Skeletal muscle satellite cell (primary cell): ENCODE measurements around the gene PRDM13.
A peak's percentile ranks its signal among the peaks of the same experiment; 100 is the strongest.
"Not testable (repeated sequence)": the region's sequence is repeated elsewhere in the genome, so short reads cannot be mapped to it uniquely, and the experiment has no call there.

Experiments
- H3K27me3 ChIP-seq: 2 replicates; pipeline ENCODE4 v1.7.0; 2013; ENCODE audit warnings: low read length; ENCODE audit not compliant: control insufficient read depth, insufficient read depth
- H3K36me3 ChIP-seq: 2 replicates; pipeline ENCODE4 v1.7.0; 2013; ENCODE audit warnings: mild to moderate bottlenecking, control low read depth, low read length; ENCODE audit not compliant: insufficient read depth
- H3K4me1 ChIP-seq: 2 replicates; pipeline ENCODE4 v1.7.0; 2013; ENCODE audit warnings: low read length; ENCODE audit not compliant: control insufficient read depth, insufficient read depth
- H3K4me2 ChIP-seq: 2 replicates; pipeline ENCODE4 v1.7.0; 2013; ENCODE audit warnings: mild to moderate bottlenecking, low read length
- H3K4me3 ChIP-seq: 2 replicates; pipeline ENCODE4 v1.7.0; 2013; ENCODE audit warnings: low read length
- H3K9ac ChIP-seq: 2 replicates; pipeline ENCODE4 v1.7.0; 2013; ENCODE audit warnings: mild to moderate bottlenecking, low read depth, low read length, moderate library complexity
- H3K9me3 ChIP-seq: replicated peaks from 2 replicates; pipeline ENCODE4 v1.7.0; 2013; ENCODE audit warnings: mild to moderate bottlenecking, control low read depth, low read length

Gene PRDM13

DNA sequence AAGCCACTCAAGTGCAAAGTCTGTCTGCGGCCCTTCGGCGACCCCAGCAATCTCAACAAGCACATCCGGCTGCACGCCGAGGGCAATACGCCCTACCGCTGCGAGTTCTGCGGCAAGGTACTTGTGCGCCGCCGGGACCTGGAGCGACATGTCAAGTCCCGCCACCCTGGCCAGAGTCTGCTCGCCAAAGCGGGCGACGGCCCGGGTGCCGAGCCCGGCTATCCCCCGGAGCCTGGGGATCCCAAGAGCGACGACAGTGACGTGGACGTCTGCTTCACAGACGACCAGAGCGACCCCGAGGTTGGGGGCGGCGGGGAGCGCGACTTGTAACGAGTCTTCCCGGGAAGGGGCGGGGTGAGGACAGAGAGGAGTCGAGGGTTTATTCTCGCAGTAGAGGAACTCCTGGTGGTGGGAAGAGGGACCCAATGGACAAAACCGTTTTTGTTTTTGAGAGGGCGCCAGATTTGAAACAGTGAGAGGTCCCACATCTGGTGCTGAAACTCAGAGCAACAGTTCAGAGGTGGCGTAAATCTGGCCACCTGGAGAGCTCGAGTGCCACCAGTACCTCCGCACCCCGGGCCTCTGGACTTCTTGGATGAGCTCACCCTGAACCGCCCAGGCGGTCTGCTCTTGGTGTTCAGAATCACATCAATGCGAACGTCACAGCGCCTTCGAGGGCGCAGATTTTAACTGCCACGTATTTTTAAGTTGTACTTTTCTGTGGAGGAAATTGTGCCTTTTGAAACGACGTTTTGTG, 8.0 kb downstream of the PRDM13 start:
- Histone ChIP-seq H3K9ac (no peak overlapping the region), H3K4me1 (peaks cover 15% of the 10 kb centered on the region), H3K4me3 (peak overlapping the region; percentile 64), H3K9me3 (no peaks in the 10 kb centered on the region), H3K27me3 (peaks cover 96% of the 10 kb centered on the region), H3K4me2 (peak overlapping the region; percentile 75), H3K36me3 (no peaks in the 10 kb centered on the region)

DNA sequence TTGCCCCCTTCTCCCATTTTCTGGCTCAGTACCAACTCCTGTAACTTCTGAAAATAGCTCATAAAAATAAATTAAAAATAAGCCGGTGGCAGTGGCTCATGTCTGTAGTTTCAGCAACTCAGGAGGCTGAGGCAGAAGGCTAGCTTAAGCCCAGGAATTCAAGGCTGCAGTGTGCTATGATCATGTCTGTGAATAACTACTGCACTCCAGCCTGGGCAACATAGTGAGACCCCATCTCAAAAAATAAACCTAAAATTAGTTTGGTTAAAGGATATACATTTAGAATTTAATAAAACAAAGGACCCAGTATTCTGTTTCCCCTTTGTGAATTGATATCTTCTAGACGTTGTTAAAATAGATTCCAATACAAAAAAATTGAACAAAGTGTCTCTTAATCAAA, 10.5 kb downstream of the PRDM13 start:
- Histone ChIP-seq H3K4me2 (no peak overlapping the region), H3K4me1 (peaks cover 15% of the 10 kb centered on the region), H3K9me3 (no peaks in the 10 kb centered on the region), H3K27me3 (peaks cover 92% of the 10 kb centered on the region), H3K36me3 (no peaks in the 10 kb centered on the region), H3K9ac (no peak overlapping the region), H3K4me3 (no peak overlapping the region)

DNA sequence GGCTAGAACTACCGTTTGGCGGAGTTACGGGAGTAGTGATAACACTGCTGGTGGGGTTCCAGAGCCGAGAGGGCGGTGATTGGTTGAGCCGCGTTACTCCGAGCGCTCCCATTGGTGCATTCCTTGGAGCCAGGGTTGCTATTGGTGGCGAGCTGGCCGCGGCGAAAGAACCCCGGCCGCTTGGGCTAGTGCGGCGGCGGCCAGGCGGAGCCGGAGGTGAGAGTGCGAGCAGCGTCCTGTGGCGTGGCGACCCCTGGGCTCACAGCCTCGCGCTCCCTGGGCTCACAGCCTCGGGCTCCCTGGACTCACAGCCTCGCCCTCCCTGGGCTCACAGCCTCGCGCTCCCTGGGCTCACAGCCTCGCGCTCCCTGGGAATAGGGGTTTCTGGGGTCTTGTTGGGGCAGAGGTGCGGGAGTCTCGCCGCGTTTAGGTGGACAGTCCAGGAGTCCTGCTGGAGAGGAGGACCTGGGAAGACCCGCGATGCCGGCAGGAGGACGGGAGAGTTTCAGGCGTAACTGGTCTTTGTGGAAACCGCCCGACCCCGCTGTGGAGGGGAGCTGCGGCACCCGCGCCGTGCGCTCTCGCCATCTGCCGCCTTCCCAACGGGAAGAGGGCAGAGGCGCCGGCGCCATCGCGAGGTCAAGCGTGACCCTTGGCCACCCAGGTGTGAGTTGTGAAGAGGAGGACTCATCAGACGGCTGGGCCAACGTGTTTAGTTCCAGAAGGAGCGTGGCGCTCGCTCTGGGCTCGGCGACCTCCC, 12.2 kb downstream of the PRDM13 start:
- peaks cover 9% of the 10 kb centered on the region for H3K4me1 ChIP-seq
- no peak overlapping the region for H3K4me3 ChIP-seq
- no peak overlapping the region for H3K9ac ChIP-seq
- H3K27me3 ChIP-seq: peaks cover 93% of the 10 kb centered on the region
- H3K9me3 ChIP-seq: no peaks in the 10 kb centered on the region
- H3K4me2 ChIP-seq: no peak overlapping the region
- H3K36me3 ChIP-seq: no peaks in the 10 kb centered on the region

DNA sequence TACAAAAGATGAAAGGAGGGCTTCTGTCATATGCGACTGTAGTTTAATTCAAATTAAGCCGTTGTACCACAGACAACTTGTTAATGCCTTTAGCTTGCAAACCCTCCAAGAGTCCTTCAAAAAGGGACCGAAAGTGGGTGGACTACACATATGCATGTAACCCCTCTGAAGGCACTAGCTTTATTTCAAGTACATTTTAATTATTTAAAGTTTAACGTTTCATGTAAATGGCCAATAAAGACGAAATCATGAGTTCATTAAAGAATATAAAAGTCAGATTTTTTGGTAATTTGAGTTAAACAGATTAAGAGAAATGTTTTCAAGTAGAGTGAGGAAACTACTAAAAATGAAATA, 12.8 kb downstream of the PRDM13 start:
- Histone ChIP-seq H3K36me3 (no peaks in the 10 kb centered on the region), H3K9me3 (no peaks in the 10 kb centered on the region), H3K9ac (no peak overlapping the region), H3K4me2 (no peak overlapping the region), H3K4me1 (peaks cover 4% of the 10 kb centered on the region), H3K27me3 (peaks cover 90% of the 10 kb centered on the region), H3K4me3 (no peak overlapping the region)

DNA sequence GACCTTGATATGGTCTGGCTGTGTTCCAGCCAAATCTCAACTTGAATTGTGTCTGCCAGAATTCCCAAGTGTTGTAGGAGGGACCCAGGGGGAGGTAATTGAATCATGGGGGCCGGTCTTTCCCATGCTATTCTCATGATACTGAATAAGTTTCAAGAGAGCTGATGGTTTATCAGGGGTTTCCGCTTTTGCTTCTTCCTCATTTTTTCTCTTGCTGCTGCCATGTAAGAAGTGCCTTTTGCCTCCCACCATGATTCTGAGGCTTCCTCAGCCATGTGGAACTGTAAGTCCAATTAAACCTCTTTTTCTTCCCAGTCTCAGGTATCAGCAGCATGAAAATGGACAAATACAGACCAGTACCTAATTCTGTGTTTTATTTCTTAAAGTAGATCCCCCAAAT, 15.4 kb downstream of the PRDM13 start:
- not testable (repeated sequence) for H3K4me1 ChIP-seq, H3K9me3 ChIP-seq, H3K4me2 ChIP-seq, H3K9ac ChIP-seq, H3K4me3 ChIP-seq, H3K36me3 ChIP-seq
- H3K27me3 ChIP-seq: peaks cover 72% of the 10 kb centered on the region

DNA sequence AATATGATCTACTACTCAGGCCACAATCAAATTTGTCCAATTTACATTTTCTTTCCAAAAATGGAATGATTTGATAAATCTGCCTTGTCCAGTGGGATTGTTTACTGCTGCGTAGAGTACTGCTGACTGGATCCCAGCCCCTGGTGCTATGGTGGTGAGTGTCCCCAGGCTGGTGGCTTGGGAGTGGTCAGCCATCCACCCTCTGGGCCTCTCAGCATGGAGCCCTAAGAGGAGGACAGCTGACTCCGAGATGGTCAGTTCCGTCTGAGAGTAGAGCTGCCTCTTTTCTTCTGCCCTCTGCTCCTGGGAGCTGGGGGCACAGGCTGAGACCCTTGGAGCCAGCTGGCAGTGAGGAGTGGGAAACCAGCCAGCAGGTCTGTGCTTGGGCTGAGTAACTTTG, 22.7 kb downstream of the PRDM13 start:
- H3K4me2 ChIP-seq: no peak overlapping the region
- no peaks in the 10 kb centered on the region for H3K36me3 ChIP-seq
- H3K4me1 ChIP-seq: no peaks in the 10 kb centered on the region
- H3K9ac ChIP-seq: no peak overlapping the region
- H3K9me3 ChIP-seq: no peaks in the 10 kb centered on the region
- H3K4me3 ChIP-seq: no peak overlapping the region
- peaks cover 24% of the 10 kb centered on the region for H3K27me3 ChIP-seq

DNA sequence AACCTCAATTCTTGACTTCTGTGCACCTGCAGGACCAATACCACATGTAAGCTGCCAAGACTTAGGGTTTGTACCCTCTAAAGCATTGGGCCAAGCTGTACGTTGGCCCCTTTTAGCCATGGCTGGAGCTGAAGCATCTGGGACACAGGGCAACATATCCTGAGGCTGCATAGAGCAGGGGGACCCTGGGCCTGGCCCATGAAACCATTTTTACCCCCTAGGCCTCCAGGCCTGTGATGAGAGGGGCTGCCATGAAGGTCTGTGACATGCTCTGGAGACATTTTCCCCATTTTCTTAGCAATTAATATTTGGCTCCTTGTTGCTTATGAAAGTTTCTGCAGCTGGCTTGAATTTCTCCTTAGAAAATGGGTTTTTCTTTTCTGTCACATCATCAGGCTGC, 31.0 kb downstream of the PRDM13 start:
- Histone ChIP-seq H3K4me3 (no peak overlapping the region), H3K36me3 (no peaks in the 10 kb centered on the region), H3K9ac (no peak overlapping the region), H3K4me1 (no peaks in the 10 kb centered on the region), H3K27me3 (peaks cover 12% of the 10 kb centered on the region), H3K9me3 (no peaks in the 10 kb centered on the region), H3K4me2 (no peak overlapping the region)

DNA sequence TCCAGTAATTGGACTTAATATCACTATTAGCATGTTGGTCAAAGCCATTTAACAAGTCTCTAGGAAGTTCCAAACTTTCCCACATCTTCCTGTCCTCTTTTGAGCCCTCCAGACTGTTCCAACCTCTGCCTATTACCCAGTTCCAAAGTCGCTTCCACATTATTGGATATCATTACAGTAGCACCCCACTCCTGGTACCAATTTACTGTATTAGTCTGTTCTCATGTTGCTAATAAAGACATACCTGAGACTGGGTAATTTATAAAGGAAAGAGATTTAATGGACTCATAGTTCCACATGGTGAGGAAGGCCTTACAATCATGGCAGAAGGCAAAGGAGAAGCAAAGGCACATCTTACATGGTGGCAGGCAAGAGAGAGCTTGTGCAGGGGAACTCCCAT, 31.7 kb downstream of the PRDM13 start:
- H3K9me3 ChIP-seq, H3K4me1 ChIP-seq, H3K4me3 ChIP-seq, H3K27me3 ChIP-seq, H3K9ac ChIP-seq, H3K36me3 ChIP-seq, H3K4me2 ChIP-seq: not testable (repeated sequence)

DNA sequence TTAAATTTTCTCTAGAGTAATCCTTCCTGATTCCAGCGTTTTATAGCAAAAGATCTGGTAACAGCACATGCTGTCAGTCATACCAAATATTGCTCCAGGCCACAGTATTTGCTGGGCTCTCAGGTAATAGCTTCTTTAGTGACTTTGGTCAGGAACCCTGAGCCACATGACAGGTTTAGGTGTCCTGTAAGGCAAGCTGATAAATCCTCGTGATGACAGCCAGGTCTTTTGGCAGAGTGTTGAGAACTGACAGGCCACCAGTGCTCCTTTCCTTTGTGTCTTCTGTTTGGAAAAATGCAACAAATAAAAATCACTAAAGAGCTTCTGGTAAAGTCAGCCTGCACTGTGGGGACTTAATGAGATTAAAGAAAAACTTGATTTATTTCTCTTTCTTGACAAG, 34.6 kb downstream of the PRDM13 start:
- H3K27me3 ChIP-seq: peaks cover 9% of the 10 kb centered on the region
- no peaks in the 10 kb centered on the region for H3K9me3 ChIP-seq
- H3K4me2 ChIP-seq: no peak overlapping the region
- H3K9ac ChIP-seq: no peak overlapping the region
- no peaks in the 10 kb centered on the region for H3K36me3 ChIP-seq
- no peaks in the 10 kb centered on the region for H3K4me1 ChIP-seq
- H3K4me3 ChIP-seq: no peak overlapping the region

DNA sequence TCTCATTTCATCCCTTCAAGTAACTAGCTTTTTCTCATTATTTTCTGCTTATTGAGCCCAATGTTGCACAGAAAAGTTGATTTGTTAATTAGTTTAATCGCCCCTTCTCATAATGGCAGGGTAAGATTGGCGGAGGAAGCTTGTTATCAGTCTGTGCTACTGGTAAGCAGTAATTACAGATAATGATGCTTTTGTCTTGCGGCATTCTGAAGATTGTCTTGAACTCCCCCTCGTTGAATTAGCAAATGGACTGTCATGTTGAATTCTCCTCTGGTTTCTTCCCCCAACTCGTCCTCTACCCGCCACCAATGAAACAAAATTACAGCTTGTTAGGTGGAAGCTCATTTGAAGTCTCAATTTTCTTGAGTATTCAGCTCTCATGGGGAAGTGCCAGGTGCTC, 39.4 kb downstream of the PRDM13 start:
- no peaks in the 10 kb centered on the region for H3K36me3 ChIP-seq

DNA sequence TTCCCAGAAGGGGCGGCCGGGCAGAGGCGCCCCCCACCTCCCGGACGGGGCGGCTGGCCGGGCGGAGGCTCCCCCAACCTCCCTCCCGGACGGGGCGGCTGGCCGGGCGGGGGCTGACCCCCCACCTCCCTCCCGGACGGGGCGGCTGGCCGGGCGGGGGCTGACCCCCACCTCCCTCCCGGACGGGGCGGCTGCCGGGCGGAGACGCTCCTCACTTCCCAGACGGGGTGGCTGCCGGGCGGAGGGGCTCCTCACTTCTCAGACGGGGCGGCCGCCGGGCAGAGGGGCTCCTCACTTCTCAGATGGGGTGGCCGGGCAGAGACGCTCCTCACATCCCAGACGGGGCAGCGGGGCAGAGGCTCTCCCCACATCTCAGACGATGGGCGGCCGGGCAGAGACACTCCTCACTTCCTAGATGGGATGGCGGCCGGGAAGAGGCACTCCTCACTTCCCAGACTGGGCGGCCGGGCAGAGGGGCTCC, 43.5 kb downstream of the PRDM13 start:
- not testable (repeated sequence) for H3K9ac ChIP-seq, H3K9me3 ChIP-seq, H3K4me2 ChIP-seq, H3K36me3 ChIP-seq, H3K4me3 ChIP-seq, H3K4me1 ChIP-seq
- peaks cover 11% of the 10 kb centered on the region for H3K27me3 ChIP-seq

More for the DNA sequence above, 39.4 kb downstream of the PRDM13 start:
- Histone ChIP-seq H3K4me3 (no peak overlapping the region), H3K4me2 (no peak overlapping the region), H3K9me3 (no peaks in the 10 kb centered on the region), H3K9ac (no peak overlapping the region), H3K4me1 (no peaks in the 10 kb centered on the region), H3K27me3 (peaks cover 19% of the 10 kb centered on the region)

DNA sequence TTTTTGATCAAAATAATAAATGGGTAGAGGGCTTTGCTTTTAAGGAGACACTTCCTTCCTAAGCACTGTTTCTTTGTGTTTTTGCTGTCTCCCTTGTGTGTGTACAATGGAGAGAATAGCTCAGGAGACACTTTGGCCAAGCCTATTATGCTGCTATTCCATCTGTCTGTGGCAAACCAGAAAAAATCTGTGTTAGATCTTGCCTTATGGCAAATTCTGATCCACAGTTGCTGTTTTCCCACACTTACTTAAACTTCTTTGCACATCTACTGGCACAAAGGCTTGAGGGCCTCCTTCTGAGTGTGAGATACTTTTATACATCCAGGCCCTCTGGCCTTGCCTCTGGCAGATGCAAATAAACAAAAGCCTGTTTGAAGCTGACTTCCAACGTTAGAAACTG, 53.6 kb downstream of the PRDM13 start:
- H3K9me3 ChIP-seq: no peaks in the 10 kb centered on the region
- H3K4me1 ChIP-seq: no peaks in the 10 kb centered on the region
- no peak overlapping the region for H3K4me2 ChIP-seq
- H3K9ac ChIP-seq: no peak overlapping the region
- no peak overlapping the region for H3K4me3 ChIP-seq
- no peaks in the 10 kb centered on the region for H3K27me3 ChIP-seq
- no peaks in the 10 kb centered on the region for H3K36me3 ChIP-seq
